CD14-positive monocyte (primary cell): Measurements from ENCODE around the gene SPNS3. TPM values are rescaled to one million over a fixed set of nuclear protein-coding genes. Genes with fewer than 3 reads are reported as not detected.

Experiments
- DNase-seq, 3 donors: peaks; one replicate each; pipeline ENCODE4 v3.0.0-alpha.2; 2011 to 2022
- H2AFZ ChIP-seq: 2 replicates; pipeline ENCODE4 v1.6.0; 2012; ENCODE audit warnings: mild to moderate bottlenecking, low read depth, low read length, inconsistent platforms; ENCODE audit not compliant: insufficient read depth, poor library complexity, severe bottlenecking
- H3K27ac ChIP-seq, 2 donors: 1 replicate in 1 of 2; 2 replicates in 1 of 2; pipeline ENCODE4 v1.5.1; 2012 to 2013; ENCODE audit warnings: low read length in 2 of 2, control low read depth in 1 of 2, inconsistent platforms in 1 of 2, low read depth in 1 of 2, mild to moderate bottlenecking in 1 of 2
- H3K27me3 ChIP-seq, 2 donors: one replicate each; pipeline versions ENCODE4 v1.6.0 to v1.6.1; 2011 to 2013; ENCODE audit warnings: low read length in 2 of 2; ENCODE audit not compliant: control insufficient read depth in 2 of 2, insufficient read depth in 2 of 2
- H3K36me3 ChIP-seq, 2 donors: replicated peaks in 1 of 2; 1 replicate in 1 of 2; 2 replicates in 1 of 2; pipeline versions ENCODE4 v1.5.1 to v1.6.1; 2012 to 2013; ENCODE audit warnings: low read length in 2 of 2, control low read depth in 1 of 2, inconsistent platforms in 1 of 2, mild to moderate bottlenecking in 1 of 2; ENCODE audit not compliant: insufficient read depth in 2 of 2, control insufficient read depth in 1 of 2
- H3K4me1 ChIP-seq, 2 donors: 1 replicate in 1 of 2; 2 replicates in 1 of 2; pipeline versions ENCODE4 v1.5.1 to v1.6.1; 2012 to 2013; ENCODE audit warnings: low read length in 2 of 2, control low read depth in 1 of 2, inconsistent platforms in 1 of 2, mild to moderate bottlenecking in 1 of 2, moderate library complexity in 1 of 2; ENCODE audit not compliant: insufficient read depth in 2 of 2, control insufficient read depth in 1 of 2
- H3K4me2 ChIP-seq: replicated peaks from 2 replicates; pipeline ENCODE3; 2012; ENCODE audit warnings: low read length, moderate library complexity, mild to moderate bottlenecking; ENCODE audit not compliant: poor library complexity, severe bottlenecking; ENCODE audit errors: extremely low read depth
- H3K4me3 ChIP-seq, 3 experiments: fragments of 200-600 bp in 1 of 3; sonication (generic) in 1 of 3; replicated peaks in 1 of 3; 1 replicate in 2 of 3; 2 replicates in 1 of 3; pipeline ENCODE4 v1.5.1; 2011 to 2013; ENCODE audit warnings: low read length in 3 of 3, mild to moderate bottlenecking in 3 of 3, control low read depth in 2 of 3, low read depth in 2 of 3, inconsistent platforms in 1 of 3, moderate library complexity in 1 of 3
- H3K79me2 ChIP-seq: 2 replicates; pipeline ENCODE4 v1.6.0; 2012; ENCODE audit warnings: mild to moderate bottlenecking, control low read depth, inconsistent platforms, low read length, moderate library complexity; ENCODE audit not compliant: insufficient read depth
- H3K9ac ChIP-seq: 2 replicates; pipeline ENCODE4 v1.6.0; 2017; ENCODE audit warnings: low read length, mild to moderate bottlenecking; ENCODE audit not compliant: insufficient read depth, poor library complexity, severe bottlenecking
- H3K9me3 ChIP-seq, 2 donors: replicated peaks in 1 of 2; 1 replicate in 1 of 2; 2 replicates in 1 of 2; pipeline versions ENCODE4 v1.5.1 to v1.6.1; 2012 to 2013; ENCODE audit warnings: low read length in 2 of 2, control low read depth in 1 of 2; ENCODE audit not compliant: control insufficient read depth in 1 of 2, insufficient read depth in 1 of 2
- H4K20me1 ChIP-seq: 2 replicates; pipeline ENCODE4 v1.6.0; 2012; ENCODE audit warnings: mild to moderate bottlenecking, low read length, control low read depth, moderate library complexity; ENCODE audit not compliant: insufficient read depth
- H3K27ac Mint-ChIP-seq, 7 donors: one replicate each; pipeline ENCODE4 v1.8.0; 2020; ENCODE audit warnings: mild to moderate bottlenecking in 7 of 7, mixed read lengths in 7 of 7, moderate library complexity in 6 of 7, inconsistent platforms in 2 of 7
- H3K27me3 Mint-ChIP-seq, 3 donors: one replicate each; pipeline ENCODE4 v1.8.0; 2021 to 2022; ENCODE audit warnings: low read depth in 3 of 3, mild to moderate bottlenecking in 3 of 3, mixed read lengths in 3 of 3, moderate library complexity in 3 of 3, inconsistent platforms in 1 of 3
- H3K36me3 Mint-ChIP-seq, 2 donors: one replicate each; pipeline ENCODE4 v1.8.0; 2020; ENCODE audit warnings: mixed read lengths in 2 of 2, inconsistent platforms in 1 of 2, mild to moderate bottlenecking in 1 of 2
- H3K4me1 Mint-ChIP-seq: one replicate; pipeline ENCODE4 v1.8.0; 2020; ENCODE audit warnings: mild to moderate bottlenecking, mixed read lengths
- H3K4me3 Mint-ChIP-seq, 2 donors: one replicate each; pipeline ENCODE4 v1.8.0; 2020; ENCODE audit warnings: mild to moderate bottlenecking in 2 of 2, mixed read lengths in 2 of 2, moderate library complexity in 1 of 2
- H3K9me3 Mint-ChIP-seq, 7 donors: one replicate each; pipeline ENCODE4 v1.8.0; 2020 to 2022; ENCODE audit warnings: mixed read lengths in 7 of 7, mild to moderate bottlenecking in 6 of 7, moderate library complexity in 6 of 7, inconsistent platforms in 2 of 7
- CTCF ChIP-seq: fragments of 200-600 bp; IDR thresholded peaks from one replicate; pipeline ENCODE4 v1.8.0; 2022; ENCODE audit warnings: antibody characterized with exemption, mild to moderate bottlenecking
- WGBS: methylation state at CpG from one replicate; pipeline ENCODE4 v1.1.5; 2013; ENCODE audit warnings: missing lambda C conversion rate; ENCODE audit not compliant: insufficient coverage; 5-methylcytosine and 5-hydroxymethylcytosine counted together
- intact Hi-C, 2 donors: fragments of 100-400 bp; cut with micrococcal nuclease; formaldehyde crosslinking; loops; one replicate each; pipeline versions ENCODE4 v1.15.0 to v1.15.1; 2023
- polyA plus RNA-seq, 3 donors: library from polyadenylated mRNA; depleted of rRNA in 1 of 3; unstranded in 2 of 3; stranded (reverse) in 1 of 3; fragments of 300-500 nt in 2 of 3; fragments of >200 nt in 1 of 3; fragmentation: Illumina TruSeq in 2 of 3; gene quantifications; 1 replicate in 2 of 3; 2 replicates in 1 of 3; pipeline ENCODE4 v1.2.3, GENCODE V29; 2012 to 2021

The SPNS3 gene
- polyA plus RNA-seq, 3 donors, result 2.3 to 5.7 (median 4.5) TPM

GRCh38 chr17:4498461-4499397, 65.0 kb downstream of the SPNS3 start, which contains the start of gene SPNS2:
Gene SPNS2, plus strand, starts transcription at chr17:4498881. Its CDS starts 167 bp downstream, at chr17:4499048.
- under 1% methylated on average over 99 of the region's 117 CpGs for WGBS
- Mint-ChIP-seq H3K27ac (peak within 1 kb of the TSS in 2 of 7 donors; percentile 45 to 62), H3K4me1 (peaks cover 27% of the 10 kb centered on the region), H3K36me3 (peaks cover 0 to 5% of the 10 kb centered on the region in 2 donors), H3K27me3 (peaks cover 46 to 52% (median 48%) of the 10 kb centered on the region in 3 donors), H3K4me3 (peak within 1 kb of the TSS; percentile 85 to 95), H3K9me3 (peaks cover 0 to 17% (median 0%) of the 10 kb centered on the region in 7 donors)
- Histone ChIP-seq H2AFZ (peak within 1 kb of the TSS; percentile 68), H3K27me3 (peaks cover 14 to 42% of the 10 kb centered on the region in 2 donors), H3K79me2 (no peaks in the 10 kb centered on the region), H3K9ac (peak within 1 kb of the TSS; percentile 19), H3K4me1 (peaks cover 23 to 27% of the 10 kb centered on the region in 2 donors), H3K9me3 (peaks cover 0 to 13% of the 10 kb centered on the region in 2 donors), H3K4me3 (peak within 1 kb of the TSS; percentile 23 to 70 (median 25)), H4K20me1 (no peaks in the 10 kb centered on the region), H3K27ac (no peak within 1 kb of the TSS), H3K4me2 (peak within 1 kb of the TSS; percentile 70), H3K36me3 (no peaks in the 10 kb centered on the region)
- no peak for TF ChIP-seq CTCF
- DNase-seq, result peak in 2 of 3 donors; percentile 31 to 47
- intact Hi-C loops, result no loop called here

- Histone ChIP-seq H3K9me3 (peaks cover 0 to 13% of the 10 kb centered on the region in 2 donors), H3K4me1 (peaks cover 25 to 31% of the 10 kb centered on the region in 2 donors), H2AFZ (peak overlapping the region; percentile 68), H3K36me3 (no peaks in the 10 kb centered on the region), H4K20me1 (no peaks in the 10 kb centered on the region), H3K79me2 (no peaks in the 10 kb centered on the region), H3K27ac (no peak overlapping the region), H3K9ac (peak overlapping the region; percentile 19), H3K4me3 (peak overlapping the region; percentile 23 to 70 (median 25)), H3K27me3 (peaks cover 14 to 42% of the 10 kb centered on the region in 2 donors), H3K4me2 (peak overlapping the region; percentile 70)
- peaks cover 33% of the 10 kb centered on the region for H3K4me1 Mint-ChIP-seq
- TF ChIP-seq CTCF, result no peak
- intact Hi-C loops, result no loop called here
- H3K27ac Mint-ChIP-seq, result peak overlapping the region in 2 of 7 donors; percentile 45 to 62
- peak overlapping the region; percentile 85 to 95 for H3K4me3 Mint-ChIP-seq
- H3K9me3 Mint-ChIP-seq, result peaks cover 0 to 17% (median 0%) of the 10 kb centered on the region in 7 donors
- DNase-seq, result peak; percentile 14 to 50 (median 30)
- peaks cover 46 to 55% (median 48%) of the 10 kb centered on the region in 3 donors for H3K27me3 Mint-ChIP-seq
- under 1% methylated on average over 51 of the region's 53 CpGs for WGBS
- peaks cover 0 to 5% of the 10 kb centered on the region in 2 donors for H3K36me3 Mint-ChIP-seq
Observed at GRCh38 chr17:4499431-4500190, 65.9 kb downstream of the SPNS3 start.
